ENCODE data around the gene SALL4. TPM values are rescaled to one million over a fixed set of nuclear protein-coding genes. Genes with fewer than 3 reads are reported as not detected.

The SALL4 gene
- total and polyA plus RNA-seq, 2 experiments from 2014 or later: 122 to 227 TPM

- peaks cover 4% of the 10 kb centered on the region; the same call in 2 of the 3 replicates for H3K4me1 Mint-ChIP-seq
- no peak overlapping the region for H3K4me3 Mint-ChIP-seq
- no peak for TF ChIP-seq REST (IDR thresholded peaks at IDR 0.05; ENCODE audit: unreplicated experiment)
- no peak for TF ChIP-seq STAT1 (IDR thresholded peaks at IDR 0.05; ENCODE audit: unreplicated experiment)
- TF ChIP-seq CREB1 (CRISPR knock-in tag; IDR thresholded peaks at IDR 0.05; ENCODE audit: low read depth): no peak
- TF ChIP-seq CTCF (conservative IDR thresholded peaks at IDR 0.05; ENCODE audit: low read depth in 2 of 2): no peak
- TF ChIP-seq NANOG (IDR thresholded peaks at IDR 0.05; ENCODE audit: borderline replicate concordance): no peak
- no peak for TF ChIP-seq ETS1 (IDR thresholded peaks at IDR 0.05)
- TF ChIP-seq ZNF462 (CRISPR knock-in tag; IDR thresholded peaks at IDR 0.05): no peak
- TF ChIP-seq ZNF114 (CRISPR knock-in tag; IDR thresholded peaks at IDR 0.05): no peak
- TF ChIP-seq ZNF331 (CRISPR knock-in tag; IDR thresholded peaks at IDR 0.05; ENCODE audit: low read depth): no peak
- no peak for TF ChIP-seq JUNB (IDR thresholded peaks at IDR 0.05; ENCODE audit: unreplicated experiment)
- no peak for TF ChIP-seq EZH2 (IDR thresholded peaks at IDR 0.05; ENCODE audit: low read depth, unreplicated experiment)
- TF ChIP-seq EZH2phosphoT487 (IDR thresholded peaks at IDR 0.05; ENCODE audit: unreplicated experiment): no peak
- no peak for TF ChIP-seq POLR2AphosphoS5 (IDR thresholded peaks at IDR 0.05; ENCODE audit: low read depth)
- Histone ChIP-seq H3K79me2 (replicated peaks; ENCODE audit: insufficient read depth) (no peaks in the 10 kb centered on the region), H4K20me1 (replicated peaks; ENCODE audit: insufficient read depth) (no peaks in the 10 kb centered on the region; the same call in 1 of the 2 replicates), H3K4me1 (ENCODE audit: insufficient read depth) (no peaks in the 10 kb centered on the region; the same call in 1 of the 2 replicates), H2AFZ (no peak overlapping the region), H3K9me2 (ENCODE audit: insufficient read depth) (no peaks in the 10 kb centered on the region), H3K4me3 (no peak overlapping the region), H3K27ac (ENCODE audit: low read depth) (no peak overlapping the region), H3F3A (replicated peaks; ENCODE audit: low read depth) (no peaks in the 10 kb centered on the region), H3K36me3 (ENCODE audit: insufficient read depth) (no peaks in the 10 kb centered on the region), H3K27me3 (ENCODE audit: insufficient read depth) (no peaks in the 10 kb centered on the region), H3K4me2 (no peak overlapping the region)
- no peaks in the 10 kb centered on the region; the same call in 2 of the 3 replicates for H3K36me3 Mint-ChIP-seq (ENCODE audit: low read depth)
- no peaks in the 10 kb centered on the region for H3K9me3 Mint-ChIP-seq
- DNase-seq (ENCODE audit: low spot score): no peak
- no peak overlapping the region for H3K27ac Mint-ChIP-seq
- no peak for ATAC-seq
- no peaks in the 10 kb centered on the region for H3K27me3 Mint-ChIP-seq (ENCODE audit: insufficient read depth, low read depth, poor library complexity)
Observed at GRCh38 chr20:51750770-51751388, 51.4 kb downstream of the SALL4 start.

All from GM23338 (cell line).